H1 (cell line): ENCODE data around the gene KXD1. TPM values are rescaled to one million over a fixed set of nuclear protein-coding genes. Genes with fewer than 3 reads are reported as not detected.

Experiments used
- EZH2 ChIP-seq: fragments of 200-600 bp; sonication (generic); IDR thresholded peaks from 2 replicates; pipeline ENCODE4 v1.7.1; 2012; ENCODE audit warnings: low read depth, mild to moderate bottlenecking, moderate library complexity, low read length, inconsistent platforms; ENCODE audit not compliant: severe bottlenecking
- GABPA ChIP-seq: IDR thresholded peaks from 2 replicates; pipeline ENCODE4 v1.6.1; 2011; ENCODE audit warnings: mild to moderate bottlenecking, low read length, moderate library complexity, borderline replicate concordance; ENCODE audit not compliant: insufficient read depth
- HDAC6 ChIP-seq: IDR thresholded peaks from one replicate; pipeline ENCODE4 v1.7.1; 2012; ENCODE audit warnings: low read depth, mild to moderate bottlenecking, inconsistent platforms, low read length, moderate library complexity
- JUND ChIP-seq: IDR thresholded peaks from 2 replicates; pipeline ENCODE4 v1.6.1; 2011; ENCODE audit warnings: mild to moderate bottlenecking, improper control_type of control experiment, low read length
- SP1 ChIP-seq: IDR thresholded peaks from 2 replicates; pipeline ENCODE4 v1.6.1; 2011; ENCODE audit warnings: low read depth, low read length
- TBP ChIP-seq: IDR thresholded peaks from 2 replicates; pipeline ENCODE4 v1.6.1; 2011; ENCODE audit warnings: low read depth, low read length, improper control_type of control experiment
- polyA plus RNA-seq, 7 experiments: library from polyadenylated mRNA; depleted of rRNA in 3 of 7; stranded (reverse) in 5 of 7; unstranded in 2 of 7; fragments of >200 nt in 5 of 7; fragments of 200-250 nt in 2 of 7; gene quantifications; 1 replicate in 5 of 7; 2 replicates in 1 of 7; 4 replicates in 1 of 7; pipeline versions ENCODE4 v1.2.1 to v1.2.3, GENCODE V29; 2011 to 2013; ENCODE audit warnings: missing spikeins in 2 of 7, mixed read lengths in 2 of 7
- total RNA-seq: library from RNA; stranded (reverse); fragmentation: NEBNext Ultra II Directional; extraction: Animal tissue kit (Norgen Biotek cat#: 25700); gene quantifications from 2 replicates; pipeline ENCODE4 v1.2.1, GENCODE V29; 2021

KXD1 gene
- total and polyA plus RNA-seq, 2 of the 8 experiments (the other 6 are each of a cell fraction or from before 2014, with no cell fraction given), result 115 to 267 TPM

GRCh38 chr19:18604820-18605159 lies 47.1 kb downstream of the KXD1 start (continued):
- TF ChIP-seq EZH2 (no peak), SP1 (no peak), HDAC6 (no peak), TBP (no peak), GABPA (no peak), JUND (no peak)
